GM18951 (cell line): Measurements from ENCODE around the gene PALS1.

Source experiments
- POLR2A ChIP-seq: IDR thresholded peaks from 4 replicates; pipeline ENCODE4 v1.6.1; 2011; ENCODE audit warnings: mild to moderate bottlenecking; ENCODE audit not compliant: insufficient read length, insufficient read depth; ENCODE audit errors: extremely low read depth
- in situ Hi-C: fragments of 300-500 bp; cut with MboI; formaldehyde crosslinking; loops from one replicate; pipeline ENCODE4 v1.12.0; 2022; ENCODE audit warnings: low sequenced_read_pairs, mixed read lengths, inconsistent platforms; ENCODE audit not compliant: unreplicated experiment

The PALS1 gene

GRCh38 chr14:67237591-67237990 is 3.6 kb upstream of the PALS1 start:
- no peak for TF ChIP-seq POLR2A
- in situ Hi-C loops, result no loop called here

GRCh38 chr14:67239582-67239981 is 1.7 kb upstream of the PALS1 start:
- in situ Hi-C loops, result no loop called here
- TF ChIP-seq POLR2A, result no peak

- in situ Hi-C loops, result no loop called here
- no peak for TF ChIP-seq POLR2A
These were observed 885 bp upstream of the PALS1 start for GRCh38 chr14:67240168-67240932.

GRCh38 chr14:67240978-67241410 is 241 bp upstream of the PALS1 start:
- peak; percentile 76 for TF ChIP-seq POLR2A
- in situ Hi-C loops, result no loop called here

GRCh38 chr14:67242168-67242420 is 859 bp downstream of the PALS1 start:
- in situ Hi-C loops, result no loop called here
- no peak for TF ChIP-seq POLR2A

- in situ Hi-C loops, result no loop called here
- TF ChIP-seq POLR2A, result no peak
These were observed 3.9 kb downstream of the PALS1 start for GRCh38 chr14:67245104-67245503.

- TF ChIP-seq POLR2A, result no peak
- in situ Hi-C loops, result no loop called here
These were observed 10.5 kb downstream of the PALS1 start for GRCh38 chr14:67251573-67252226.

- no peak for TF ChIP-seq POLR2A
- in situ Hi-C loops, result no loop called here
These were observed 11.9 kb downstream of the PALS1 start for GRCh38 chr14:67253076-67253635.

- in situ Hi-C loops, result no loop called here
- no peak for TF ChIP-seq POLR2A
These were observed 16.7 kb downstream of the PALS1 start for GRCh38 chr14:67257906-67258305.

GRCh38 chr14:67260965-67261364 is 19.7 kb downstream of the PALS1 start:
- TF ChIP-seq POLR2A, result no peak
- in situ Hi-C loops, result no loop called here

GRCh38 chr14:67263499-67264149 is 22.4 kb downstream of the PALS1 start:
- in situ Hi-C loops, result no loop called here
- no peak for TF ChIP-seq POLR2A

GRCh38 chr14:67265131-67265530 is 23.9 kb downstream of the PALS1 start:
- in situ Hi-C loops, result no loop called here
- TF ChIP-seq POLR2A, result no peak

GRCh38 chr14:67267576-67268328 is 26.5 kb downstream of the PALS1 start:
- no peak for TF ChIP-seq POLR2A
- in situ Hi-C loops, result no loop called here
